GM21717 (cell line): ENCODE measurements around the gene COL7A1.

ENCODE experiments used
- ATAC-seq: cut with Tn5 transposase; IDR thresholded peaks from one replicate; pipeline ENCODE4 v1.9.1; 2021; ENCODE audit warnings: mild to moderate bottlenecking, moderate library complexity; ENCODE audit not compliant: unreplicated experiment

Gene COL7A1

GRCh38 chr3:48592519-48593087 lies 2.5 kb downstream of the COL7A1 start:
- no peak for ATAC-seq

GRCh38 chr3:48591886-48592518 lies 3.1 kb downstream of the COL7A1 start:
- no peak for ATAC-seq

GRCh38 chr3:48591436-48591835 lies 3.7 kb downstream of the COL7A1 start:
- ATAC-seq = no peak

DNA sequence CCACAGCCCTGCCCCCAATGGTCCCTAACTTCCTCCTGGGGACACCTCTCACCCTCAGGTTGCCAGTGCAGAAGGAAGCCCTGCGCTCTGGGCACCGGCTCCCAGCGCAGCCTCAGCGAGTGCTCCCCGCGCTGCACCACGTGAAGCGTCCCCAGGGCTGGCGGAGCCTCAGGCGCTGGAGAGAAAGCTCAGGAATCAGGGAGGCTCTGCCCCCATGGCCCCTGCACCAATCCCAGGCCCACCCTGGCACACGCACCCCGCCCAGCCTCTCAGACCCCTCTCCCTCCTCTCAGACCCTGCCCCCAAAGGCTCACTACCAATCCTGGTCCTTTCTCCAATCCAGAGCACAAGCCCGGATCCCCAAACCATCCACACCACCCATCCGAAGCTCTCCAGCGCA lies 6.9 kb downstream of the COL7A1 start:
- no peak for ATAC-seq

DNA sequence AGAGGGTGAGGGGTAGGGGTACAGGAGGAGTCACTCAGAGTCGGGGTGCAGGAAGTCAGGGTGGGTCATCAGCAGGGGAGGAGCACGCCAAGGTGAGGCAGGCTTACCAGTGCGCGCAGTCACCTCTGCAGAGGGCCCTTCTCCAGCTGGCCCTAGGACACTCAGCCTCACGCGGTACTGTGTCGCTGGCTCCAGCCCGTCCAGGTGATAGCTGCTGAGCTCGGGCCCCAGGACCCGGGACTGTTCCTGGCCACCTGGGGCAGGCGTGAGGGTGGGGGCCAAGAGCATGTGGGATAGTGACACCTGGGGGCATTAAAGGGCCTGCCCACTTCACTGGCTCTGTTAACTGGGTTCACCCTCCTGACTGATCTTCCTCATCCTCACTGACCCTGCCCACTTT lies 7.4 kb downstream of the COL7A1 start:
- no peak for ATAC-seq

DNA sequence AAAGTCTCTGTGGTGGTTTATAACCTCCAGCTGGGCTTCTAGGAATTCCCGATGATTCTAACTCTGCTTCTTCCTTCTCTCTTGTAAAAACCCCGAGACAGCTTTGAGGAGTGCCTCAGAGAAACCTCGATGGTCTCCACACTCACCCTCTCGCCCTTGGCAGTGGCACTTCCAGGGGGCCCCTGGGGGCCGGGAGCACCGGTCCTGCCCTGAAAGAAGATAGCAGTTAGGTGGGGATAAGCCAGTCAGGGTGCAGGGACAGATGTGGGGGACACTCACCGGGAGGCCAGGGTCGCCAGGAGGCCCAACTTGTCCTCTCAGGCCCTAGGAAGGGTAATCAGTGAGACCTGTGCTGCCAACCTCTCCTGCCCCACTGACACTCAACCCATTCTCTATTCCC lies 9.7 kb downstream of the COL7A1 start:
- ATAC-seq = no peak

DNA sequence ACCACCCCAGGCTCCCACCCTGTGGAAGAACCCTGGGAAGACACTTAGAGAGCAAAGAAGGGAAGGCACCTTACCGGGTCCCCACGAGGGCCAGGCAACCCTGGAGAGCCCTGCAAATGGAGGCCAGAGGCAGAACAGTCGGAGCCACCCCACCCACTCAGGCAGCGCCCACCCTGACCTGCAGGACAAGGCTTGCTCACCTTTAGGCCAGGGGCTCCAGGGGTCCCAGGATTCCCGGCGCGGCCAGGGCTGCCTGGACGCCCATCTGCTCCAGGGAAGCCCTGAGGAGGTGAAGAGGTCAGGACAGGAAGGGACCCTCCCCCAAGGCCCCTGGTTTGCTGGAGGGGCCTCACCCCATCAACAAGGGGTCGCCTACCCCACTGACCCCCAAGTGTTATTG lies 10.3 kb downstream of the COL7A1 start:
- no peak for ATAC-seq

GRCh38 chr3:48581621-48582481 lies 13.3 kb downstream of the COL7A1 start:
- no peak for ATAC-seq

GRCh38 chr3:48576647-48577046 lies 18.5 kb downstream of the COL7A1 start:
- no peak for ATAC-seq

- no peak for ATAC-seq
These were observed 19.8 kb downstream of the COL7A1 start for GRCh38 chr3:48575366-48575765.

DNA sequence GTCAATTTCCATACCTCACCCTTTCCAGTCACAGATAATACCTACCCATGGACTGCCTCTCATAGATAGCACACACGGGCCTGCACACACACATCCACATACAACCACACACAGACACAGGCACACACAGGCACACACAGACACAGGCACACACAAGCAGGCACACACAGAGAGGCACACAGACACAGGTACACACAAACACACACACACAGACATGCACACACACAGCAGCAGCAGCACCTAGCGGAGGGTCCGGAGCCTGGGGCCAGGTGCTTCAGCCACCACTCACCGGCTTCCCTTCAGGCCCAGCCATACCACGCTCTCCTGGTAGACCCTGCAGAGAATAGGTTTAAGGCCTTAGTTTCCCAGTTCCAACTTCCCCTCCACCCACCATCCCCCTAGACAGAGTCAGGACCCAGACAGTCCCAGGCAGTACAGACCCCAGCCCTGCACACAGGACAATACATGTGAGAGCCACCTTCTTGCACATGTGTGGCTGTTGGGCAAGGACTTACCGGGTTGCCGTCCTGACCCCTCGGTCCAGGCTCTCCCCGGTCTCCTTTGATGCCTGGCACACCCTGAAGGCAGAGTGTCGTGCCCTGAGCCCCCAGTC lies 21.1 kb downstream of the COL7A1 start:
- ATAC-seq = no peak

DNA sequence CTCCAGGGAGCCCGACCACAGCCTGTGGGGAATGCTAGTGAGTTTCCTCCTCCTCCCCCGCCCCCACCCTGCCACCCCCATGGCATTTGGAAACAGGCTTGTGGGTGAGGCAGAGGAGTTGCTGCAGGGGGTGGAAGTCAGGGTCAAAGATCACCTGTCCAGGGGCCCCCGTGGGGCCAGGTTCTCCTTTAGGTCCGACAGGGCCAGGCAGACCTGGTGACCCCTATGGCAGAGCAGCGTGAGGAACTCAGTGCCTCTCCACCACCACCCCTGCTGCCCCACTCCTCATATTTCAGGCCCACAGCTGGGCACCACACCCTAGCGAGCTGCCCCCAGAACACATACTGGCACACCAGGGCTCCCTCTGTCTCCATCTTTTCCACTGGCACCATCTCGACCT lies 22.6 kb downstream of the COL7A1 start:
- ATAC-seq = no peak

DNA sequence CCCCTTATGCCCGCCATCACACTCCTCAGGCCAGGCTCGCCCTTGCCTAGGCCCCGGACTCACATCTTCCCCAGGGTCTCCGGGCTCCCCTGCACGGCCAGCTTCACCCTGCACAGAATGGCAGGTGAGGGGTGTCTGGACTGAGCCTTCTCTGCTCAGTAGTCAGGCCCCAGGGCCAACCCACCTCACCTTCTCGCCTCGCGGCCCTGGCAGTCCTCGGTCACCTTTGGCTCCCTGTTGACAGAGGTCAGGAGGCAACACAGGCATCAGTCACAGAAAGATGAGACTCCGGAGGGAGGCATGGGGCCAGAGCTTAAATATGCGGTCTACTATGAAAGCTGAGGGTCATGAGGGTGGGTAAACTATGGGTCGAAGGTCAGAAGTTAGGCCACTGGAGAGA lies 23.2 kb downstream of the COL7A1 start:
- no peak for ATAC-seq

DNA sequence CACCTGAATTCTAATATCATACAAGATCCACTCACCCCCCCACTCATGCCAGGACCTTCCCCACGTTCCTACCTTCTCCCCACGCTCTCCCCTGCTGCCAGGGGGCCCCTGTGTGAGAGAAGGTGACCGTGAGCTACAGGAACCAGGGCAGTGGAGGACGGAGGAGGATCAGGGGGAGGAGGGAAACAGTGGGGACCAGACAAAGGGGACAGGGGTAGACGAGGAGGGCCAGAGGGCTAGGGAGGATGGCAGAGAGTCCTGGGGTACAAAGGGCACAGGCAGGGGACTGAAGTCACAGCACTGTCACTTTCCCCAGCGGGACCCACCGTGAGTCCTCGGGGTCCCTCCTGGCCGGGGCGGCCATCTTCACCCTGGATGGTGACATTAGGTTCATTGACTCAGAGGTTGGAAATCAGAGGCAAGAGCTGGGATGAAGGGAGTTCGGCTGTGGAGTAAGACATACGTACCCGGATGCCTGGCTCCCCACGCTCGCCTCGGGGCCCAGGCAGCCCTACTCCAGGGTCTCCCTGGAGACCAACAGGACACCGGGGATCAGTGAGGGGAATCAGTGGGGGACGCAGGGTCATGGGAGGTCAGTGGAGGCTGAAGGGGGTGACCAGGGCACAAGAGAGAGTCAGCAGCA lies 25.2 kb downstream of the COL7A1 start:
- no peak for ATAC-seq

- no peak for ATAC-seq
These were observed 25.7 kb downstream of the COL7A1 start for GRCh38 chr3:48569400-48569799.

DNA sequence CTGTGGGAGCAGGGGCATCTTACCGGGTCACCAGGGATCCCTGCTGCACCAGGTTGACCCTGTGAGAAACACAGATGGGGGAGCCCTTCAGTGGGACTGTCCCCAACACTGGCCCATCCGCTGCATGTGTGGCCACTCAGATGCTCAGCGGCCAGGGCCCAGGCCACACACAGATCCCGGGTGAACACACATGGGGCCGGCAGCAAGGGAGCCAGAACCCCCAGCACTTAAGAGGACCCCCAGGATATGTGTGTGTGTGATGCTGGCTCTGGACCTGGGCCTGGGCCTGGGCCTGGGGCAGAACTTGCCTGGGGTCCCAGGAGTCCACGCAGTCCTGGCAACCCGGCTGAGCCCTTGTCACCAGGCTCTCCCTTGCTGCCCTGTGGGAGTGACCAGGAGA lies 26.7 kb downstream of the COL7A1 start:
- no peak for ATAC-seq

GRCh38 chr3:48567500-48567899 lies 27.6 kb downstream of the COL7A1 start:
- ATAC-seq = no peak

DNA sequence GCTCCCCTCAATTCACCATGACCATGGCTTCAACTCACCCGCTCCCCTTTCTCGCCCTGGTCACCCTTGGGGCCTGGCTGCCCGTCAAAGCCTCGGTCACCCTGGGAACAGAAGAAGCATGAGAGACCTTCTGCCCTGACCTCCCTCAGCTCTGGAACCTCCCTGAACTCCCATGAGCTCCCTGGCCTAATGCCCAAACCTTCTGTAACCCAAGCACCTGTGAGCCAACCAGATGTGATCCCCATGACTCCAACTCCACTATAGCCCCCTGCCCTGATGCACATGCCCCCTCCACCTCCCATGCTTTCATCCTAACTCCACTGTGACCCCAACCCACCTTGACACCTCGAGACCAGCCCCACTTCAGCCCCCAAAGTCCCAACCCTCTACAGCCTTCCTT lies 28.0 kb downstream of the COL7A1 start:
- no peak for ATAC-seq

DNA sequence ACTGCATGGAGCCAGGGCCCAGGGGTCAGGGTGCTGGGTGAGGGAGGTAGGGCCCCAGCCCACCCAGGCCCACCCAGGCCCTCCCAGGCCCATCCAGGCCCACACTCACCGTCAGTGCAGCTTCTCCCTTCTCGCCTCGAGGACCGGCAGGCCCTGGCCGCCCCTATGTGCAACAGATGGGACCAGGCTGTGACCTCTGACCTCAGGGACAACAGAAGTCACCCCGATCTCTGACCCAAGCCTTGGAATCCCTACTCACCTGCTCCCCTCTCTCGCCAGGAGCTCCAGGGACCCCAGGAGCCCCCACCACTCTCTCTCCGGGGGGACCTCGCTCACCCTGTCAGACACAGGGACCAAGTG lies 28.7 kb downstream of the COL7A1 start:
- no peak for ATAC-seq

DNA sequence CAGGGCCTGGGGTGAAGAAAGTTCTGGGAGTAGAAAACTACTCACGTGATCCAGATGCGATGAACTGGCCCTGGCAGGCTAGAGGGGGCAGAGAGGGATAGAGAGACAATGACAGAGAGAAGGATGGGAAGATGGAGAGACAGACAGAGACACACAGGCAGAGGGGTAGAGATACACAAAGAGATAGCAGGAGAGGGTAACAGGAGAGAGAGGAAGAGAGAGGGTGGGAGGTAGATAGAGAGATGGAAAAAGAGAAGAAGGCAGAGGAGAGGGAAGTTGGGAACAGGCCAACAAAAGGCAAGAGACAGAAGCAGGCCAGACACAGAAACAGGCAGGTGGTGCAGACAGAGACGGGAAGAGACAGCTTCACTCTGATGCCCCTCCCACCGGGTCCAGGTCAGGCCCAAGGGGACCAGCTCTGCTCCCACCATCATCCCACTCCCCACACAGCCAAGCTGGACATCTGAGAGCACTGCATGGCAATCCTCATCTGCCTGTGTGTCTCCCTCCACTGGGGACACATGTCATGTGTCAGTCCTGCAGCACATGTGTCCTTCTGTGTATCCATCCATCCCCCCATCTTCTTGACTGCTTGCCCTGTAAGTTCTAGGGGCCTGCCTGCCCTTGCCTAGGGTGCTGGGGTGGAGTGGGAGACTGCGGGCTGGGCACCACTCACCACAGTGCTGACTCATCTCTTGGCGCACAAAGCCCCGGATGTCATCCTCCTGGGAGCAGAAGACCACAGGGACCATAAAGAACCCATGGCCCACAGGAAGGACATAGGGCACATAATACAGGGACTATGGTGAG lies 29.3 kb downstream of the COL7A1 start:
- no peak for ATAC-seq

GRCh38 chr3:48565186-48565585 lies 29.9 kb downstream of the COL7A1 start:
- ATAC-seq = no peak
